H9 (cell line): ENCODE data around the gene RIMBP2. TPM values are rescaled to one million over a fixed set of nuclear protein-coding genes. Genes with fewer than 3 reads are reported as not detected.

Experiments used
- DNase-seq: peaks from one replicate; pipeline ENCODE4 v3.0.0-alpha.2; 2017
- H2AFZ ChIP-seq: one replicate; pipeline ENCODE4 v1.6.1; 2013; ENCODE audit warnings: mild to moderate bottlenecking, low read length, control low read depth, moderate library complexity
- H2AK5ac ChIP-seq: 2 replicates; pipeline ENCODE4 v1.6.1; 2013; ENCODE audit warnings: low read length, control low read depth, mixed read lengths; ENCODE audit not compliant: insufficient read length
- H2BK120ac ChIP-seq: one replicate; pipeline ENCODE4 v1.6.1; 2013; ENCODE audit warnings: low read depth, mild to moderate bottlenecking, low read length, control low read depth, inconsistent platforms; ENCODE audit not compliant: poor library complexity, severe bottlenecking
- H2BK12ac ChIP-seq: 2 replicates; pipeline ENCODE4 v1.6.1; 2013; ENCODE audit warnings: low read length, control low read depth, mixed read lengths, low read depth; ENCODE audit not compliant: insufficient read length
- H2BK15ac ChIP-seq: 2 replicates; pipeline ENCODE4 v1.6.1; 2013; ENCODE audit warnings: low read depth, low read length, control low read depth
- H2BK20ac ChIP-seq: one replicate; pipeline ENCODE4 v1.6.1; 2013; ENCODE audit warnings: low read depth, mild to moderate bottlenecking, low read length, control low read depth, inconsistent platforms; ENCODE audit not compliant: poor library complexity, severe bottlenecking
- H2BK5ac ChIP-seq: 2 replicates; pipeline ENCODE4 v1.6.1; 2013; ENCODE audit warnings: low read length, control low read depth, mixed read lengths; ENCODE audit not compliant: insufficient read length
- H3K14ac ChIP-seq: 2 replicates; pipeline ENCODE4 v1.6.1; 2013; ENCODE audit warnings: low read length, control low read depth; ENCODE audit not compliant: insufficient read depth
- H3K18ac ChIP-seq: 2 replicates; pipeline ENCODE4 v1.6.1; 2013; ENCODE audit warnings: low read depth, mild to moderate bottlenecking, mixed read lengths, low read length, control low read depth; ENCODE audit not compliant: insufficient read length
- H3K23ac ChIP-seq: 2 replicates; pipeline ENCODE4 v1.6.1; 2013; ENCODE audit warnings: low read length, control low read depth, mixed read lengths, low read depth; ENCODE audit not compliant: insufficient read length
- H3K23me2 ChIP-seq: 2 replicates; pipeline ENCODE4 v1.6.1; 2013; ENCODE audit warnings: low read depth, mild to moderate bottlenecking, mixed read lengths, low read length, control low read depth; ENCODE audit not compliant: insufficient read length, poor library complexity, severe bottlenecking
- H3K27ac ChIP-seq: 2 replicates; pipeline ENCODE4 v1.5.1; 2013; ENCODE audit warnings: low read length, control low read depth, mixed read lengths, low read depth; ENCODE audit not compliant: insufficient read length
- H3K27me3 ChIP-seq: 2 replicates; pipeline ENCODE4 v1.6.1; 2013; ENCODE audit warnings: low read length, control low read depth, inconsistent platforms; ENCODE audit not compliant: insufficient read depth
- H3K4ac ChIP-seq: 2 replicates; pipeline ENCODE4 v1.6.1; 2013; ENCODE audit warnings: low read depth, mild to moderate bottlenecking, control low read depth, inconsistent platforms, low read length, moderate library complexity
- H3K4me1 ChIP-seq: 2 replicates; pipeline ENCODE4 v1.6.1; 2013; ENCODE audit warnings: low read length, control low read depth, inconsistent platforms; ENCODE audit not compliant: insufficient read depth
- H3K4me2 ChIP-seq: 2 replicates; pipeline ENCODE4 v1.6.1; 2013; ENCODE audit warnings: low read length, control low read depth, mixed read lengths; ENCODE audit not compliant: insufficient read length, insufficient read depth
- H3K56ac ChIP-seq: 2 replicates; pipeline ENCODE4 v1.6.1; 2013; ENCODE audit warnings: low read depth, mild to moderate bottlenecking, mixed read lengths, low read length, control low read depth; ENCODE audit not compliant: insufficient read length
- H3K79me1 ChIP-seq: 2 replicates; pipeline ENCODE4 v1.6.1; 2013; ENCODE audit warnings: low read depth, mild to moderate bottlenecking, moderate library complexity, low read length, control low read depth, inconsistent platforms; ENCODE audit not compliant: insufficient read depth, poor library complexity, severe bottlenecking
- H3K79me2 ChIP-seq: 2 replicates; pipeline ENCODE4 v1.6.1; 2013; ENCODE audit warnings: low read length, control low read depth, inconsistent platforms; ENCODE audit not compliant: insufficient read depth
- H3K9ac ChIP-seq: 2 replicates; pipeline ENCODE4 v1.6.1; 2013; ENCODE audit warnings: low read length, control low read depth, mixed read lengths; ENCODE audit not compliant: insufficient read length; ENCODE audit errors: extremely low read depth
- H3K9me3 ChIP-seq: one replicate; pipeline ENCODE4 v1.6.1; 2013; ENCODE audit warnings: low read depth, low read length, inconsistent platforms; ENCODE audit not compliant: control insufficient read depth
- H3T11ph ChIP-seq: one replicate; pipeline ENCODE4 v1.6.1; 2013; ENCODE audit warnings: mild to moderate bottlenecking, low read length, control low read depth, inconsistent platforms
- H4K20me1 ChIP-seq: one replicate; pipeline ENCODE4 v1.6.1; 2013; ENCODE audit not compliant: control insufficient read depth, insufficient read length, insufficient read depth
- H4K5ac ChIP-seq: 2 replicates; pipeline ENCODE4 v1.6.1; 2013; ENCODE audit warnings: low read depth, mild to moderate bottlenecking, mixed read lengths, low read length, control low read depth; ENCODE audit not compliant: insufficient read length
- H4K8ac ChIP-seq: replicated peaks from 2 replicates; pipeline ENCODE4 v1.6.1; 2013; ENCODE audit warnings: low read length, control low read depth, mixed read lengths, low read depth; ENCODE audit not compliant: insufficient read length
- H4K91ac ChIP-seq: 2 replicates; pipeline ENCODE4 v1.6.1; 2013; ENCODE audit warnings: low read depth, mild to moderate bottlenecking, moderate library complexity, mixed read lengths, low read length, control low read depth; ENCODE audit not compliant: insufficient read length
- H3K27ac Mint-ChIP-seq, 3 experiments: 2 replicates in 2 of 3; 3 replicates in 1 of 3; pipeline ENCODE4 v1.8.0; 2020 to 2021; ENCODE audit warnings: mixed read lengths in 3 of 3, mild to moderate bottlenecking in 1 of 3, moderate library complexity in 1 of 3
- H3K27me3 Mint-ChIP-seq: 2 replicates; pipeline ENCODE4 v1.8.0; 2021; ENCODE audit warnings: low read depth, mild to moderate bottlenecking, moderate library complexity, mixed read lengths
- H3K36me3 Mint-ChIP-seq, 3 experiments: 2 replicates in 2 of 3; 3 replicates in 1 of 3; pipeline ENCODE4 v1.8.0; 2020 to 2021; ENCODE audit warnings: low read depth in 3 of 3, mixed read lengths in 3 of 3; ENCODE audit not compliant: insufficient read depth in 1 of 3
- H3K4me1 Mint-ChIP-seq, 2 experiments: 2 replicates each; pipeline ENCODE4 v1.8.0; 2020; ENCODE audit warnings: mixed read lengths in 2 of 2
- H3K4me3 Mint-ChIP-seq, 2 experiments: 2 replicates in 1 of 2; 3 replicates in 1 of 2; pipeline ENCODE4 v1.8.0; 2020 to 2021; ENCODE audit warnings: mild to moderate bottlenecking in 2 of 2, mixed read lengths in 2 of 2, moderate library complexity in 1 of 2
- H3K9me3 Mint-ChIP-seq, 2 experiments: 2 replicates in 1 of 2; 3 replicates in 1 of 2; pipeline ENCODE4 v1.8.0; 2020; ENCODE audit warnings: mild to moderate bottlenecking in 2 of 2, mixed read lengths in 2 of 2, moderate library complexity in 1 of 2
- CTCF ChIP-seq: fragments of 200-600 bp; sonication (generic); conservative IDR thresholded peaks from 3 replicates; pipeline ENCODE4 v1.8.0; 2021; ENCODE audit warnings: antibody characterized with exemption, mild to moderate bottlenecking
- WGBS: extraction: QIAGEN DNeasy Blood & Tissue Kit; methylation state at CpG from one replicate; pipeline ENCODE4 v1.1.7; 2013; ENCODE audit warnings: missing lambda C conversion rate, low lambda C conversion rate, mixed read lengths; ENCODE audit not compliant: insufficient read length; ENCODE audit errors: extremely low coverage; 5-methylcytosine and 5-hydroxymethylcytosine counted together
- total RNA-seq: library from RNA; stranded (reverse); gene quantifications from 2 replicates; pipeline ENCODE4 v1.2.1, GENCODE V29; 2021

RIMBP2 gene
- total RNA-seq, 1 experiment from 2014 or later = 0.70 TPM

- Histone ChIP-seq H3K56ac (no peak overlapping the region), H3K4me1 (no peaks in the 10 kb centered on the region), H4K8ac (no peak overlapping the region), H3K23ac (no peak overlapping the region), H2AK5ac (no peak overlapping the region), H3K4ac (no peak overlapping the region), H2AFZ (no peak overlapping the region), H3K27ac (no peak overlapping the region), H3K79me2 (no peaks in the 10 kb centered on the region), H3K27me3 (no peaks in the 10 kb centered on the region), H3K23me2 (no peaks in the 10 kb centered on the region), H3K4me2 (no peak overlapping the region), H3K79me1 (no peaks in the 10 kb centered on the region), H2BK15ac (no peak overlapping the region), H2BK5ac (no peak overlapping the region), H3K14ac (no peak overlapping the region), H3T11ph (no peak overlapping the region), H2BK12ac (no peak overlapping the region), H2BK20ac (no peak overlapping the region), H3K9me3 (no peaks in the 10 kb centered on the region), H3K9ac (no peak overlapping the region), H4K5ac (no peak overlapping the region), H3K18ac (no peak overlapping the region), H4K91ac (no peak overlapping the region), H4K20me1 (no peaks in the 10 kb centered on the region), H2BK120ac (no peak overlapping the region)
- Mint-ChIP-seq H3K9me3 (peaks cover 5 to 8% of the 10 kb centered on the region in 2 experiments; a peak in 4 of 5 replicates), H3K27ac (peak overlapping the region in 1 of 3 experiments; percentile 72; a peak in 1 of 7 replicates), H3K4me3 (no peak overlapping the region), H3K36me3 (peaks cover 0 to 3% (median 1%) of the 10 kb centered on the region in 3 experiments; a peak in 2 of 7 replicates), H3K27me3 (peaks cover 10% of the 10 kb centered on the region), H3K4me1 (peaks cover 10 to 18% of the 10 kb centered on the region in 2 experiments)
- no CpG with 5 or more reads among the region's 37 CpGs for WGBS
- DNase-seq = no peak
- TF ChIP-seq CTCF = no peak
These were observed 66.7 kb downstream of the RIMBP2 start for GRCh38 chr12:130649101-130650045.
